ENCODE results near the gene SMARCAL1. TPM values are rescaled to one million over a fixed set of nuclear protein-coding genes. Genes with fewer than 3 reads are reported as not detected.

The SMARCAL1 gene
- total and polyA plus RNA-seq, 2 of the 13 experiments (the other 11 are each of a cell fraction or from before 2014, with no cell fraction given) = 12.7 to 21.3 TPM

DNA sequence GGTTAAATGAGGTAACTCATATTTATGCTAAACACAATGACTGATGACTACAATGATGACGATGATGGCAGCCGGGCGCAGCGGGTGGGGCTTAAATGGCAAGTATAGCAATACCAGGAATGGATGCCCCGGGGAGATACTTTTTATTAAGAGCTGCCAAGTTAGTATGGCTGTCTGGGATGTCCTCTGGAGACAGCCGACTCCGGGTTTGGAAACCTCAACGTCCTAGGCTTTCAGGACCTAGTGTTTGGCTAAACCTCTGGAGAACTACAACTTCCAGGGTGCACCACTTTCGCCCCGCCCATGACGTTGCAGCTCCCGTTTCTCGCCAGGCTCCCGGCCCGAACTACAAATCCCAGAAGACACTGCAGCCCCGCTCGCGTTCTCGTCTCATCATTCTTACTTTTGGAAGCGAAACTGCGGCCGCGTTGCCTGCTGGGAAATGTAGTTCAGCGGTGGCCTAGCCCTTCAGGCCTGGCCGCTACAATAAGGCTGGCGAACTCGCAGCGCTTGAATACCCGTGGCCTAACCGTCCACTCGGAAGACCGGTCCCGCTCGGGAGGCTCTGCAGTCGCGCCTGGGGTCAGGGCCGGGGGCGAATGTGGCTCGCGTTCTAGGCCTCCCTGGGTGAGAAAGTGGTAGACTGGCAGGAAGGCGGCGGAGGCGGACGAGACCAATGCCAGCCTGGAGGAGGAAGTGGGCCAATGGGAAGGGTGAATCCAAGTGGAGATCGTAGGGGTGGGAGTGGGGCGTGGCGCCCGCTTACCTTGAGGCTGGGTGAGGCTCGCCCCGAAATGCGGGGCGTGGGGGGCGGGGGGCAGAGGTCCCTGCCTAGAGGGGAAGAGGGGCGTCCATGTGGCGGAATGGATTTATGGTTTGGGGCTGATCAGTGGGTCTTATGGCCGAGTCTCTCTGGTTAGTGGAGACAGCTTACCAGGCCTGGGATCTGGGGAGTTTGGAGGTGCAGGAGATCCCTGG is at the start of gene SMARCAL1 (continued):
- peak; percentile 87 for TF ChIP-seq CBFB (CRISPR knock-in tag; IDR thresholded peaks at IDR 0.05)
- peak; percentile 99 for TF ChIP-seq ZNF225 (CRISPR knock-in tag; IDR thresholded peaks at IDR 0.05)
- peak; percentile 67 for TF ChIP-seq AGO1 (IDR thresholded peaks at IDR 0.05; ENCODE audit: low read depth, low read length, poor library complexity, severe bottlenecking)
- peak; percentile 97 for TF ChIP-seq KDM5B (CRISPR knock-in tag; IDR thresholded peaks at IDR 0.05; ENCODE audit: borderline replicate concordance)
- TF ChIP-seq ZNF446 (CRISPR knock-in tag; IDR thresholded peaks at IDR 0.05) = 0 out of 2 replicates have a peak, but pooled peaks have one; percentile 8
- TF ChIP-seq FUBP1 (CRISPR knock-in tag; IDR thresholded peaks at IDR 0.05; ENCODE audit: borderline replicate concordance) = no peak
- TF ChIP-seq KLF12 (CRISPR knock-in tag; IDR thresholded peaks at IDR 0.05; ENCODE audit: borderline replicate concordance) = peak; percentile 92
- peak; percentile 96 for TF ChIP-seq BHLHE40 (IDR thresholded peaks at IDR 0.05; ENCODE audit: low read length)
- peak; percentile 23; the same call in 1 of the 2 replicates for TF ChIP-seq CTCF (CRISPR knock-in tag; IDR thresholded peaks at IDR 0.05)
- TF ChIP-seq ZNF326 (CRISPR knock-in tag; IDR thresholded peaks at IDR 0.05; ENCODE audit: borderline replicate concordance) = no peak
- TF ChIP-seq FOXA1 (IDR thresholded peaks at IDR 0.05) = no peak
- peak; percentile 22; the same call in 1 of the 2 replicates for TF ChIP-seq FOXA1 (CRISPR knock-in tag; IDR thresholded peaks at IDR 0.05)
- TF ChIP-seq FOXA3 (CRISPR knock-in tag; IDR thresholded peaks at IDR 0.05) = peak; percentile 69
- TF ChIP-seq HCFC1 (IDR thresholded peaks at IDR 0.05; ENCODE audit: low read depth, low read length) = peak; percentile 99
- peak; percentile 86 for TF ChIP-seq CREB1 (IDR thresholded peaks at IDR 0.05)
- peak; percentile 96 for TF ChIP-seq CREB1 (CRISPR knock-in tag; IDR thresholded peaks at IDR 0.05)
- no peak for TF ChIP-seq CCAR2 (optimal IDR thresholded peaks at IDR 0.05; ENCODE audit: low read depth, low read length)
- peak; percentile 88; the same call in 1 of the 2 replicates for TF ChIP-seq ZNF235 (CRISPR knock-in tag; IDR thresholded peaks at IDR 0.05; ENCODE audit: borderline replicate concordance)
- peak; percentile 94 for TF ChIP-seq NFKBIZ (CRISPR knock-in tag; IDR thresholded peaks at IDR 0.05)
- TF ChIP-seq SRF (IDR thresholded peaks at IDR 0.05; ENCODE audit: low read depth, low read length) = 0 out of 2 replicates have a peak, but pooled peaks have one; percentile 15
- TF ChIP-seq NFAT5 (CRISPR knock-in tag; IDR thresholded peaks at IDR 0.05) = peak; percentile 90
- no peak for TF ChIP-seq NBN (conservative IDR thresholded peaks at IDR 0.05)
